ENCODE measurements around the gene C1orf141. TPM values are rescaled to one million over a fixed set of nuclear protein-coding genes. Genes with fewer than 3 reads are reported as not detected.
"Not testable (repeated sequence)": the region's sequence is repeated elsewhere in the genome, so short reads cannot be mapped to it uniquely, and the experiment has no call there.

The C1orf141 gene
- total RNA-seq, 1 donor from 2014 or later, result not detected

DNA sequence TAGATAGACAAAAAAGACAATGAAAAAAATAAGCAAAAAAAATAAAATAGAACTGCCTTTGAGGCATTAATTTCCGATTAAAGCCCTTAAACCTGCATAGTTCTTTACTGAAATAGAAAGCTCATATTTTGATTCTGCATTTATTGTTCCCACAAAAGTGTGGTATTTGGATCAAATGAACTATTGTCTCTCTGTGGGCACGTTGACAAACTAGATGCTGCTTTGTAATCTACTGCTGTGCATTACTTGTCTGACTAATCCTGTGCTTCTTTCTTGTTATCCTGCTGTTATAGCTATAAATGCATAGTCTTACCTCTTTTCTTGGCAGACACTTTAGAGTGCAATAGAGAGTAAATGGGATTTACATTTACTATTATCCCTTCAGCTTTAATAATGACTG, 49.4 kb downstream of the C1orf141 start:
- ChIA-PET POLR2A (no interaction called here), CTCF (no interaction called here)

DNA sequence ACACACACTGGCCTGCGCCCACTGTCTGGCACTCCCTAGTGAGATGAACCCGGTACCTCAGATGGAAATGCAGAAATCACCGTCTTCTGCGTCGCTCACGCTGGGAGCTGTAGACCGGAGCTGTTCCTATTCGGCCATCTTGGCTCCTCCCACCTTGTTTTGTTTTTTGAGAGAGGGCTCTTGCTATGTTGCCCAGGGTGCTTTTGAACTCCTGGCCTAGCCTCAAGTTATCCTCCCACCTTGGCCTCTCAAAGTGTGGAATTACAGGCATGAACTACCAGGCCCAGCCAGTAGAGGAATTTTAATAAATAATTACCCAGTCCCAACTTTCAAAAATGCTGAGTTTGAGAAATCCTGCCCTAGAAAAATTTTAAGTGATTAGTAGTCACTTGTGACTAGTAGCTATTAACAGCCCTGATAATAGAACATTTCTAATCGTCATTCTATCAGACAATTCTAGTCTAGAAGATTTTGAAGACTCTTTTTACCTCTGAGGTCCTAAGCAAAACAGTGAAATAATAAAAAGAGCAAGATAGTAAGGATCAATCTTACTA, 49.9 kb downstream of the C1orf141 start:
- ChIA-PET CTCF (no interaction called here), POLR2A (no interaction called here)
- Mint-ChIP-seq H3K4me3 (no peak overlapping the region), H3K27ac (no peak overlapping the region), H3K27me3 (no peaks in the 10 kb centered on the region), H3K36me3 (ENCODE audit: low read depth) (no peaks in the 10 kb centered on the region), H3K4me1 (no peaks in the 10 kb centered on the region), H3K9me3 (no peaks in the 10 kb centered on the region)
- intact Hi-C loops (cut with micrococcal nuclease), result no loop called here
- DNase-seq (no peak), ATAC-seq (ENCODE audit: low read depth) (no peak)
- TF ChIP-seq, protein P1, sequence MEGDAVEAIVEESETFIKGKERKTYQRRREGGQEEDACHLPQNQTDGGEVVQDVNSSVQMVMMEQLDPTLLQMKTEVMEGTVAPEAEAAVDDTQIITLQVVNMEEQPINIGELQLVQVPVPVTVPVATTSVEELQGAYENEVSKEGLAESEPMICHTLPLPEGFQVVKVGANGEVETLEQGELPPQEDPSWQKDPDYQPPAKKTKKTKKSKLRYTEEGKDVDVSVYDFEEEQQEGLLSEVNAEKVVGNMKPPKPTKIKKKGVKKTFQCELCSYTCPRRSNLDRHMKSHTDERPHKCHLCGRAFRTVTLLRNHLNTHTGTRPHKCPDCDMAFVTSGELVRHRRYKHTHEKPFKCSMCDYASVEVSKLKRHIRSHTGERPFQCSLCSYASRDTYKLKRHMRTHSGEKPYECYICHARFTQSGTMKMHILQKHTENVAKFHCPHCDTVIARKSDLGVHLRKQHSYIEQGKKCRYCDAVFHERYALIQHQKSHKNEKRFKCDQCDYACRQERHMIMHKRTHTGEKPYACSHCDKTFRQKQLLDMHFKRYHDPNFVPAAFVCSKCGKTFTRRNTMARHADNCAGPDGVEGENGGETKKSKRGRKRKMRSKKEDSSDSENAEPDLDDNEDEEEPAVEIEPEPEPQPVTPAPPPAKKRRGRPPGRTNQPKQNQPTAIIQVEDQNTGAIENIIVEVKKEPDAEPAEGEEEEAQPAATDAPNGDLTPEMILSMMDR (IDR thresholded peaks at IDR 0.05), result no peak

More for the DNA sequence above, 49.4 kb downstream of the C1orf141 start:
- DNase-seq, result no peak
- ATAC-seq (ENCODE audit: low read depth), result no peak
- Mint-ChIP-seq H3K27me3 (no peaks in the 10 kb centered on the region), H3K9me3 (no peaks in the 10 kb centered on the region), H3K4me1 (no peaks in the 10 kb centered on the region), H3K36me3 (ENCODE audit: low read depth) (no peaks in the 10 kb centered on the region), H3K4me3 (no peak overlapping the region), H3K27ac (no peak overlapping the region)
- TF ChIP-seq, protein P1 (IDR thresholded peaks at IDR 0.05), result no peak
- intact Hi-C loops (cut with micrococcal nuclease), result no loop called here

DNA sequence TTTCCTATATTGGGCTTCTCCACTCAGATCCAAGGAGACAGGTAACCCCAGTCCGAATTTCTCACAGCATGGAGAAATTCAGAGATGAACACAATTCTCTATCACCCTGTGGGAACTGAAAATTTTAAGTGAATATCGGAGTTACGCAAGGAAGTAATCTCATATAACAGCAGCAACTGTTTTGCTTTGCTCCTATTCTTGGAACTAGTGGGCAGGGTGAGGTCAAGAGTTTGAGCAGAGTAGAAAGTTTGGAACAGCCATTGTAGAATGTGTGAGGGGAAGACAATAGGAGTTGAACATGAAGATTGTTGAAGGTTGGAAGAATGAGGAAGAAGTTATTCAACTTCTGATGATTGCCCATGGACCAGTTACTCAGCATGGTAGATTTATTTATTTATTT, 56.5 kb downstream of the C1orf141 start:
- DNase-seq (no peak), ATAC-seq (ENCODE audit: low read depth) (no peak)
- CTCF ChIA-PET, result no interaction called here
- H3K27me3 Mint-ChIP-seq, result no peaks in the 10 kb centered on the region
- TF ChIP-seq, protein P1 (IDR thresholded peaks at IDR 0.05), result no peak
- no peaks in the 10 kb centered on the region for H3K36me3 Mint-ChIP-seq (ENCODE audit: low read depth)
- intact Hi-C loops (cut with micrococcal nuclease), result no loop called here
- peaks cover 3% of the 10 kb centered on the region for H3K9me3 Mint-ChIP-seq
- POLR2A ChIA-PET, result no interaction called here
- no peak overlapping the region for H3K27ac Mint-ChIP-seq
- H3K4me3 Mint-ChIP-seq, result no peak overlapping the region
- no peaks in the 10 kb centered on the region for H3K4me1 Mint-ChIP-seq

- Mint-ChIP-seq H3K36me3 (ENCODE audit: low read depth) (no peaks in the 10 kb centered on the region), H3K9me3 (peaks cover 10% of the 10 kb centered on the region), H3K4me3 (no peak overlapping the region), H3K4me1 (no peaks in the 10 kb centered on the region), H3K27ac (no peak overlapping the region), H3K27me3 (peaks cover 3% of the 10 kb centered on the region)
- DNase-seq, result no peak
- intact Hi-C loops (cut with micrococcal nuclease), result no loop called here
- ChIA-PET CTCF (no interaction called here), POLR2A (no interaction called here)
- ATAC-seq (ENCODE audit: low read depth), result no peak
- TF ChIP-seq, protein P1 (IDR thresholded peaks at IDR 0.05), result no peak
Measured at GRCh38 chr1:67077593-67077992, 57.2 kb downstream of the C1orf141 start.

- DNase-seq, result no peak
- ChIA-PET CTCF (no interaction called here), POLR2A (no interaction called here)
- no peak overlapping the region for H3K27ac Mint-ChIP-seq
- H3K27me3 Mint-ChIP-seq, result peaks cover 4% of the 10 kb centered on the region
- TF ChIP-seq, protein P1 (IDR thresholded peaks at IDR 0.05), result no peak
- H3K9me3 Mint-ChIP-seq, result peaks cover 24% of the 10 kb centered on the region
- intact Hi-C loops (cut with micrococcal nuclease), result no loop called here
- H3K36me3 Mint-ChIP-seq (ENCODE audit: low read depth), result peaks cover 4% of the 10 kb centered on the region
- no peak overlapping the region for H3K4me3 Mint-ChIP-seq
- no peaks in the 10 kb centered on the region for H3K4me1 Mint-ChIP-seq
- no peak for ATAC-seq (ENCODE audit: low read depth)
Measured at GRCh38 chr1:67072749-67073148, 62.0 kb downstream of the C1orf141 start.

GRCh38 chr1:67067655-67068054, 67.1 kb downstream of the C1orf141 start:
- POLR2A ChIA-PET; H3K36me3 Mint-ChIP-seq (ENCODE audit: low read depth); H3K27me3 Mint-ChIP-seq; ATAC-seq (ENCODE audit: low read depth); DNase-seq; H3K27ac Mint-ChIP-seq; CTCF ChIA-PET; H3K4me3 Mint-ChIP-seq; intact Hi-C loops (cut with micrococcal nuclease); H3K4me1 Mint-ChIP-seq: not testable (repeated sequence)
- peaks cover 27% of the 10 kb centered on the region for H3K9me3 Mint-ChIP-seq
